RWPE2 (cell line): ENCODE data around the gene GLRA1.
A peak's percentile ranks its signal among the peaks of the same experiment; 100 is the strongest.
"Not testable (repeated sequence)": the region's sequence is repeated elsewhere in the genome, so short reads cannot be mapped to it uniquely, and the experiment has no call there.

Experiments
- ATAC-seq: fragments of 200-7000 bp; cut with Tn5 transposase; 3 replicates; pipeline ENCODE4 v1.9.1; 2021; ENCODE audit warnings: low read depth
- DNase-seq: peaks from one replicate; pipeline ENCODE4 v3.0.0-alpha.2; 2020; ENCODE audit warnings: low spot score
- H3K27ac ChIP-seq: fragments of 450-650 bp; 2 replicates; pipeline ENCODE4 v1.5.1; 2017; ENCODE audit warnings: mild to moderate bottlenecking; ENCODE audit not compliant: poor library complexity, severe bottlenecking
- H3K27me3 ChIP-seq: fragments of 250-450 bp; sonication (Bioruptor Pico); 2 replicates; pipeline ENCODE4 v1.5.1; 2021; ENCODE audit warnings: mild to moderate bottlenecking, moderate library complexity; ENCODE audit not compliant: insufficient read depth, poor library complexity, severe bottlenecking
- H3K36me3 ChIP-seq: fragments of 250-450 bp; sonication (Bioruptor Pico); 2 replicates; pipeline ENCODE4 v1.5.1; 2020; ENCODE audit warnings: low read depth, mild to moderate bottlenecking, moderate library complexity
- H3K4me1 ChIP-seq: fragments of 250-450 bp; sonication (Bioruptor Pico); 2 replicates; pipeline ENCODE4 v1.5.1; 2021; ENCODE audit warnings: mild to moderate bottlenecking, moderate library complexity; ENCODE audit not compliant: insufficient read depth, poor library complexity, severe bottlenecking
- H3K4me3 ChIP-seq: fragments of 250-450 bp; sonication (Bioruptor Pico); 2 replicates; pipeline ENCODE4 v1.5.1; 2021; ENCODE audit warnings: mild to moderate bottlenecking, moderate library complexity; ENCODE audit not compliant: severe bottlenecking
- H3K9me3 ChIP-seq: fragments of 250-450 bp; sonication (Bioruptor Pico); 2 replicates; pipeline ENCODE4 v1.5.1; 2021; ENCODE audit warnings: mild to moderate bottlenecking, moderate library complexity; ENCODE audit not compliant: severe bottlenecking
- TF ChIP-seq, protein P1 (sequence below): fragments of 450-650 bp; IDR thresholded peaks from one replicate; pipeline ENCODE4 v1.5.1; 2017; ENCODE audit warnings: mild to moderate bottlenecking, moderate library complexity; ENCODE audit not compliant: poor library complexity, severe bottlenecking

GLRA1 gene

GRCh38 chr5:151847871-151848270, 76.8 kb downstream of the GLRA1 start:
- Histone ChIP-seq H3K27me3 (no peaks in the 10 kb centered on the region), H3K4me3 (no peak overlapping the region), H3K27ac (no peak overlapping the region), H3K36me3 (no peaks in the 10 kb centered on the region), H3K4me1 (no peaks in the 10 kb centered on the region), H3K9me3 (no peaks in the 10 kb centered on the region)
- no peak for DNase-seq
- ATAC-seq, result no peak
- TF ChIP-seq, protein P1, sequence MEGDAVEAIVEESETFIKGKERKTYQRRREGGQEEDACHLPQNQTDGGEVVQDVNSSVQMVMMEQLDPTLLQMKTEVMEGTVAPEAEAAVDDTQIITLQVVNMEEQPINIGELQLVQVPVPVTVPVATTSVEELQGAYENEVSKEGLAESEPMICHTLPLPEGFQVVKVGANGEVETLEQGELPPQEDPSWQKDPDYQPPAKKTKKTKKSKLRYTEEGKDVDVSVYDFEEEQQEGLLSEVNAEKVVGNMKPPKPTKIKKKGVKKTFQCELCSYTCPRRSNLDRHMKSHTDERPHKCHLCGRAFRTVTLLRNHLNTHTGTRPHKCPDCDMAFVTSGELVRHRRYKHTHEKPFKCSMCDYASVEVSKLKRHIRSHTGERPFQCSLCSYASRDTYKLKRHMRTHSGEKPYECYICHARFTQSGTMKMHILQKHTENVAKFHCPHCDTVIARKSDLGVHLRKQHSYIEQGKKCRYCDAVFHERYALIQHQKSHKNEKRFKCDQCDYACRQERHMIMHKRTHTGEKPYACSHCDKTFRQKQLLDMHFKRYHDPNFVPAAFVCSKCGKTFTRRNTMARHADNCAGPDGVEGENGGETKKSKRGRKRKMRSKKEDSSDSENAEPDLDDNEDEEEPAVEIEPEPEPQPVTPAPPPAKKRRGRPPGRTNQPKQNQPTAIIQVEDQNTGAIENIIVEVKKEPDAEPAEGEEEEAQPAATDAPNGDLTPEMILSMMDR, result no peak

DNA sequence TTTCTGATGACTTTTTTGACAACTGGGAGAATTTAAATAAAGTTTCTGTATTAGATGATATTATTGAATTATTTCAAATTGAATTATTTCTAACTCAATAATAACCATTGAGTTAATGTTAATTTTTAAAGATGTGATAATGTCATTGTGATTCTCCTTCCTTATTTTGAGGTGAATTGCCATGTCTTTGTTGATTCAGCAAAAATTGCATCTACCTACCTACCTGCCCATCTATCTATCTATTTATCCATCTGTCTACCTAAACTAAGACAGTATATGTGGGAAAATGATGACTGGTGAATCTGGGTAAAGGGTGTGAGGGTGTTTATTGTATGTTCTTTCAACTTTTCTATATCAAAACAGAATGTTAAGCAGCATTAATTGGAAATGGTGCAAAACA, 77.9 kb downstream of the GLRA1 start:
- no peaks in the 10 kb centered on the region for H3K9me3 ChIP-seq
- no peaks in the 10 kb centered on the region for H3K27me3 ChIP-seq
- H3K4me1 ChIP-seq, result no peaks in the 10 kb centered on the region
- DNase-seq (no peak), ATAC-seq (no peak)
- no peak overlapping the region for H3K27ac ChIP-seq
- H3K4me3 ChIP-seq, result no peak overlapping the region
- TF ChIP-seq, protein P1, result no peak
- H3K36me3 ChIP-seq, result no peaks in the 10 kb centered on the region

DNA sequence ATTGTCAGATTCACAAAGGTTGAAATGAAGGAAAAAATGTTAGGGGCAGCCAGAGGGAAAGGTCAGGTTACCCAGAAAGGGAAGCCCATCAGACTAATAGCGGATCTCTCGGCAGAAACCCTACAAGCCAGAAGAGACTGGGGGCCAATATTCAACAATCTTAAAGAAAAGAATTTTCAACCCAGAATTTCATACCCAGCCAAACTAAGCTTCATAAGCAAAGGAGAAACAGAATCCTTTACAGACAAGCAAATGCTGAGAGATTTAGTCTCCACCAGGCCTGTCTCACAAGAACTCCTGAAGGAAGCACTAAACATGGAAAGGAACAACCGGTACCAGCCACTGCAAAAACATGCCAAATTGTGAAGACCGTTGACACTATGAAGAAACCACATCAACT, 91.8 kb downstream of the GLRA1 start:
- not testable (repeated sequence) for H3K27me3 ChIP-seq, H3K4me1 ChIP-seq, H3K4me3 ChIP-seq, ATAC-seq, H3K27ac ChIP-seq, DNase-seq
- H3K9me3 ChIP-seq, result peaks cover 28% of the 10 kb centered on the region
- H3K36me3 ChIP-seq, result peaks cover 24% of the 10 kb centered on the region

DNA sequence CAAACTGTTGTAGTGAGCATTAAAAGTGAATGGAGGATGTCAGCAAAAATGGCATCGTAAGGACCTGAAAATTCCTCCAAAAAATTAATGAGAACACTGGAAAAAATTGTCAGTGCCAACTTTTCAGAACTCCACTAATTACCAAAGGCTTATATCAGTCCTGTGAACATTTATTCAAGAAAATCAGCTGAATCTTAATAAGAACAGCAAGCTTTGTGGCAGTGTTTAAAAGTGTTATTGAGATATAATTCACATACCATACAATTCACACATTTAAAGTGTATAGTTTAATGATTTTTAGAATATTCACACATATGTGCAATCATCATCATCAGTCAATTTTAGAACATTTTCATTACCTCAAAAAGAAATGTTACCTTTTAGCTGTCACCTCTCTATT, 95.3 kb downstream of the GLRA1 start:
- H3K4me3 ChIP-seq, result no peak overlapping the region

GRCh38 chr5:151825445-151825844, 99.2 kb downstream of the GLRA1 start:
- H3K9me3 ChIP-seq, result no peaks in the 10 kb centered on the region
- no peaks in the 10 kb centered on the region for H3K4me1 ChIP-seq
- H3K27me3 ChIP-seq, result no peaks in the 10 kb centered on the region
- H3K4me3 ChIP-seq, result no peak overlapping the region
- DNase-seq (no peak), ATAC-seq (peak; percentile 75)
- TF ChIP-seq, protein P1, result peak; percentile 93
- no peak overlapping the region for H3K27ac ChIP-seq
- H3K36me3 ChIP-seq, result peaks cover 61% of the 10 kb centered on the region

More for the DNA sequence above, 95.3 kb downstream of the GLRA1 start:
- TF ChIP-seq, protein P1, result no peak
- Histone ChIP-seq H3K27ac (no peak overlapping the region), H3K4me1 (no peaks in the 10 kb centered on the region), H3K27me3 (no peaks in the 10 kb centered on the region), H3K36me3 (peaks cover 57% of the 10 kb centered on the region), H3K9me3 (peaks cover 19% of the 10 kb centered on the region)
- DNase-seq (no peak), ATAC-seq (no peak)
